ENCODE measurements around the gene ACER2.

The ACER2 gene

GRCh38 chr9:19461135-19461534 is 52.3 kb downstream of the ACER2 start:
- DNase-seq (ENCODE audit: insufficient read length) (no peak), FAIRE-seq (no peak)
- TF ChIP-seq POLR2A (IDR thresholded peaks at IDR 0.05; ENCODE audit: low read depth, low read length) (no peak), POLR2AphosphoS5 (IDR thresholded peaks at IDR 0.05; ENCODE audit: low read depth, low read length) (no peak), TAF1 (IDR thresholded peaks at IDR 0.05; ENCODE audit: borderline replicate concordance, low read depth, low read length) (no peak)

- FAIRE-seq = no peak
- TF ChIP-seq TAF1 (IDR thresholded peaks at IDR 0.05; ENCODE audit: borderline replicate concordance, low read depth, low read length) = no peak
- no peak for TF ChIP-seq POLR2AphosphoS5 (IDR thresholded peaks at IDR 0.05; ENCODE audit: low read depth, low read length)
- no peak for TF ChIP-seq POLR2A (IDR thresholded peaks at IDR 0.05; ENCODE audit: low read depth, low read length)
- DNase-seq (ENCODE audit: insufficient read length) = no peak
Measured at GRCh38 chr9:19464061-19464763, 55.4 kb downstream of the ACER2 start.

- TF ChIP-seq POLR2AphosphoS5 (IDR thresholded peaks at IDR 0.05; ENCODE audit: low read depth, low read length) = no peak
- DNase-seq (ENCODE audit: insufficient read length) (peak; percentile 95), FAIRE-seq (peak; percentile 96)
Measured at GRCh38 chr9:19464764-19465585, 56.2 kb downstream of the ACER2 start.

- TF ChIP-seq POLR2A (IDR thresholded peaks at IDR 0.05; ENCODE audit: low read depth, low read length) (no peak), TAF1 (IDR thresholded peaks at IDR 0.05; ENCODE audit: borderline replicate concordance, low read depth, low read length) (no peak), POLR2AphosphoS5 (IDR thresholded peaks at IDR 0.05; ENCODE audit: low read depth, low read length) (no peak)
- FAIRE-seq (no peak), DNase-seq (ENCODE audit: insufficient read length) (no peak)
Measured at GRCh38 chr9:19465586-19466279, 56.9 kb downstream of the ACER2 start.

GRCh38 chr9:19466280-19466639 is 57.5 kb downstream of the ACER2 start:
- FAIRE-seq = no peak
- no peak for DNase-seq (ENCODE audit: insufficient read length)

GRCh38 chr9:19469271-19469670 is 60.5 kb downstream of the ACER2 start:
- no peak for DNase-seq (ENCODE audit: insufficient read length)
- TF ChIP-seq POLR2A (IDR thresholded peaks at IDR 0.05; ENCODE audit: low read depth, low read length) = no peak
- no peak for TF ChIP-seq POLR2AphosphoS5 (IDR thresholded peaks at IDR 0.05; ENCODE audit: low read depth, low read length)
- no peak for TF ChIP-seq TAF1 (IDR thresholded peaks at IDR 0.05; ENCODE audit: borderline replicate concordance, low read depth, low read length)
- no peak for FAIRE-seq

More at GRCh38 chr9:19466280-19466639, 57.5 kb downstream of the ACER2 start:
- no peak for TF ChIP-seq POLR2AphosphoS5 (IDR thresholded peaks at IDR 0.05; ENCODE audit: low read depth, low read length)
- TF ChIP-seq POLR2A (IDR thresholded peaks at IDR 0.05; ENCODE audit: low read depth, low read length) = no peak
- no peak for TF ChIP-seq TAF1 (IDR thresholded peaks at IDR 0.05; ENCODE audit: borderline replicate concordance, low read depth, low read length)

GRCh38 chr9:19470567-19470966 is 61.8 kb downstream of the ACER2 start:
- FAIRE-seq (no peak), DNase-seq (ENCODE audit: insufficient read length) (no peak)
- no peak for TF ChIP-seq POLR2A (IDR thresholded peaks at IDR 0.05; ENCODE audit: low read depth, low read length)
- no peak for TF ChIP-seq TAF1 (IDR thresholded peaks at IDR 0.05; ENCODE audit: borderline replicate concordance, low read depth, low read length)
- no peak for TF ChIP-seq POLR2AphosphoS5 (IDR thresholded peaks at IDR 0.05; ENCODE audit: low read depth, low read length)

- FAIRE-seq = no peak
- TF ChIP-seq POLR2A (IDR thresholded peaks at IDR 0.05; ENCODE audit: low read depth, low read length) = no peak
- no peak for TF ChIP-seq POLR2AphosphoS5 (IDR thresholded peaks at IDR 0.05; ENCODE audit: low read depth, low read length)
- TF ChIP-seq TAF1 (IDR thresholded peaks at IDR 0.05; ENCODE audit: borderline replicate concordance, low read depth, low read length) = no peak
Measured at GRCh38 chr9:19470981-19471650, 62.3 kb downstream of the ACER2 start.

GRCh38 chr9:19471737-19472648 is 63.2 kb downstream of the ACER2 start:
- DNase-seq (ENCODE audit: insufficient read length) (peak; percentile 50), FAIRE-seq (peak; percentile 85)
- TF ChIP-seq POLR2A (IDR thresholded peaks at IDR 0.05; ENCODE audit: low read depth, low read length) (no peak), POLR2AphosphoS5 (IDR thresholded peaks at IDR 0.05; ENCODE audit: low read depth, low read length) (no peak), TAF1 (IDR thresholded peaks at IDR 0.05; ENCODE audit: borderline replicate concordance, low read depth, low read length) (no peak)

More at GRCh38 chr9:19470981-19471650, 62.3 kb downstream of the ACER2 start:
- DNase-seq (ENCODE audit: insufficient read length) = no peak

GRCh38 chr9:19473605-19474004 is 64.8 kb downstream of the ACER2 start:
- TF ChIP-seq POLR2A (IDR thresholded peaks at IDR 0.05; ENCODE audit: low read depth, low read length) (no peak), TAF1 (IDR thresholded peaks at IDR 0.05; ENCODE audit: borderline replicate concordance, low read depth, low read length) (no peak), POLR2AphosphoS5 (IDR thresholded peaks at IDR 0.05; ENCODE audit: low read depth, low read length) (no peak)
- FAIRE-seq (no peak), DNase-seq (ENCODE audit: insufficient read length) (no peak)
